ENCODE measurements around the gene ZNF467.

Gene ZNF467

GRCh38 chr7:149769915-149770314, 3.5 kb downstream of the ZNF467 start:
- no peak for DNase-seq

- no peak for DNase-seq
These were observed 4.5 kb downstream of the ZNF467 start for GRCh38 chr7:149768931-149769330.

GRCh38 chr7:149767068-149767467, 6.3 kb downstream of the ZNF467 start:
- DNase-seq, result no peak

- no peak for DNase-seq
These were observed 7.2 kb downstream of the ZNF467 start for GRCh38 chr7:149766135-149766675.

- DNase-seq, result no peak
These were observed 7.8 kb downstream of the ZNF467 start for GRCh38 chr7:149765399-149766121.

GRCh38 chr7:149764481-149765398, 8.6 kb downstream of the ZNF467 start:
- DNase-seq, result no peak

GRCh38 chr7:149763563-149764240, 9.7 kb downstream of the ZNF467 start:
- DNase-seq, result no peak

- DNase-seq, result no peak
These were observed 10.8 kb downstream of the ZNF467 start for GRCh38 chr7:149762610-149763009.

- DNase-seq, result no peak
These were observed 11.3 kb downstream of the ZNF467 start for GRCh38 chr7:149762089-149762488.

- no peak for DNase-seq
These were observed 12.1 kb downstream of the ZNF467 start for GRCh38 chr7:149761307-149761706.

- no peak for DNase-seq
These were observed 12.8 kb downstream of the ZNF467 start for GRCh38 chr7:149760538-149760937.

- no peak for DNase-seq
These were observed 14.1 kb downstream of the ZNF467 start for GRCh38 chr7:149759093-149759860.

GRCh38 chr7:149753375-149754233, 19.8 kb downstream of the ZNF467 start:
- DNase-seq, result no peak

- DNase-seq, result no peak
These were observed 20.7 kb downstream of the ZNF467 start for GRCh38 chr7:149752646-149753045.

GRCh38 chr7:149751043-149751775, 22.2 kb downstream of the ZNF467 start:
- DNase-seq, result no peak

- no peak for DNase-seq
These were observed 23.1 kb downstream of the ZNF467 start for GRCh38 chr7:149750122-149750845.

- DNase-seq, result no peak
These were observed 25.1 kb downstream of the ZNF467 start for GRCh38 chr7:149748076-149748874.

GRCh38 chr7:149743476-149744255, 29.7 kb downstream of the ZNF467 start:
- no peak for DNase-seq
